ENCODE data around the gene LRCH1. TPM values are rescaled to one million over a fixed set of nuclear protein-coding genes. Genes with fewer than 3 reads are reported as not detected.

LRCH1 gene
- total and polyA plus RNA-seq, 10 of the 15 experiments (the other 5 are each of a cell fraction or from before 2014, with no cell fraction given): 5.3 to 48.9 (median 14.4) TPM

DNA sequence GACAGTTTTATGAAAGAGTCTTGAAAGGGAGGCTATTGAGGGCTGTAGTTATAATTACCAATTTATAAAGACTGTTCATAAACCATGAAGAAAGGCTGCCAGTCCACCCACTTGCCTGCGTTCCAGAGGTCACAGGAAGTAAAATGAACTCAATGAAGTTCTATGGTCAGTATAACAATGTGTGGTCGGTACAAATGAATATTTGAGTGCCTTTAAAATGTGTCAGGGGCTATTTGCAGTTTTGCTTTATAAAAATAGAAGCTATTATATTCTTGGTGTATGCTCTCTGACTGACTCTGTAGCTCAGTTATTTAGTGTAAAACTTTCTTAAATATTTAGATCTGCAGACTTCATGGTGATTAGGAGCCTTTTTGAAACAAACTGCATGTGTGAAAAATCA lies 197.0 kb downstream of the LRCH1 start (continued):
- TF ChIP-seq, protein P1, sequence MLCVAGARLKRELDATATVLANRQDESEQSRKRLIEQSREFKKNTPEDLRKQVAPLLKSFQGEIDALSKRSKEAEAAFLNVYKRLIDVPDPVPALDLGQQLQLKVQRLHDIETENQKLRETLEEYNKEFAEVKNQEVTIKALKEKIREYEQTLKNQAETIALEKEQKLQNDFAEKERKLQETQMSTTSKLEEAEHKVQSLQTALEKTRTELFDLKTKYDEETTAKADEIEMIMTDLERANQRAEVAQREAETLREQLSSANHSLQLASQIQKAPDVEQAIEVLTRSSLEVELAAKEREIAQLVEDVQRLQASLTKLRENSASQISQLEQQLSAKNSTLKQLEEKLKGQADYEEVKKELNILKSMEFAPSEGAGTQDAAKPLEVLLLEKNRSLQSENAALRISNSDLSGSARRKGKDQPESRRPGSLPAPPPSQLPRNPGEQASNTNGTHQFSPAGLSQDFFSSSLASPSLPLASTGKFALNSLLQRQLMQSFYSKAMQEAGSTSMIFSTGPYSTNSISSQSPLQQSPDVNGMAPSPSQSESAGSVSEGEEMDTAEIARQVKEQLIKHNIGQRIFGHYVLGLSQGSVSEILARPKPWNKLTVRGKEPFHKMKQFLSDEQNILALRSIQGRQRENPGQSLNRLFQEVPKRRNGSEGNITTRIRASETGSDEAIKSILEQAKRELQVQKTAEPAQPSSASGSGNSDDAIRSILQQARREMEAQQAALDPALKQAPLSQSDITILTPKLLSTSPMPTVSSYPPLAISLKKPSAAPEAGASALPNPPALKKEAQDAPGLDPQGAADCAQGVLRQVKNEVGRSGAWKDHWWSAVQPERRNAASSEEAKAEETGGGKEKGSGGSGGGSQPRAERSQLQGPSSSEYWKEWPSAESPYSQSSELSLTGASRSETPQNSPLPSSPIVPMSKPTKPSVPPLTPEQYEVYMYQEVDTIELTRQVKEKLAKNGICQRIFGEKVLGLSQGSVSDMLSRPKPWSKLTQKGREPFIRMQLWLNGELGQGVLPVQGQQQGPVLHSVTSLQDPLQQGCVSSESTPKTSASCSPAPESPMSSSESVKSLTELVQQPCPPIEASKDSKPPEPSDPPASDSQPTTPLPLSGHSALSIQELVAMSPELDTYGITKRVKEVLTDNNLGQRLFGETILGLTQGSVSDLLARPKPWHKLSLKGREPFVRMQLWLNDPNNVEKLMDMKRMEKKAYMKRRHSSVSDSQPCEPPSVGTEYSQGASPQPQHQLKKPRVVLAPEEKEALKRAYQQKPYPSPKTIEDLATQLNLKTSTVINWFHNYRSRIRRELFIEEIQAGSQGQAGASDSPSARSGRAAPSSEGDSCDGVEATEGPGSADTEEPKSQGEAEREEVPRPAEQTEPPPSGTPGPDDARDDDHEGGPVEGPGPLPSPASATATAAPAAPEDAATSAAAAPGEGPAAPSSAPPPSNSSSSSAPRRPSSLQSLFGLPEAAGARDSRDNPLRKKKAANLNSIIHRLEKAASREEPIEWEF (IDR thresholded peaks at IDR 0.05; ENCODE audit: insufficient replicate concordance, low read depth, low read length): no peak
- TF ChIP-seq, protein P2, sequence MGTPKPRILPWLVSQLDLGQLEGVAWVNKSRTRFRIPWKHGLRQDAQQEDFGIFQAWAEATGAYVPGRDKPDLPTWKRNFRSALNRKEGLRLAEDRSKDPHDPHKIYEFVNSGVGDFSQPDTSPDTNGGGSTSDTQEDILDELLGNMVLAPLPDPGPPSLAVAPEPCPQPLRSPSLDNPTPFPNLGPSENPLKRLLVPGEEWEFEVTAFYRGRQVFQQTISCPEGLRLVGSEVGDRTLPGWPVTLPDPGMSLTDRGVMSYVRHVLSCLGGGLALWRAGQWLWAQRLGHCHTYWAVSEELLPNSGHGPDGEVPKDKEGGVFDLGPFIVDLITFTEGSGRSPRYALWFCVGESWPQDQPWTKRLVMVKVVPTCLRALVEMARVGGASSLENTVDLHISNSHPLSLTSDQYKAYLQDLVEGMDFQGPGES (IDR thresholded peaks at IDR 0.05): no peak
- TF ChIP-seq NR2F1 (conservative IDR thresholded peaks at IDR 0.05) (0 out of 2 replicates have a peak, but pooled peaks have one; percentile 18), CBX3 (IDR thresholded peaks at IDR 0.05; ENCODE audit: borderline replicate concordance, low read depth) (no peak), BHLHE40 (IDR thresholded peaks at IDR 0.05; ENCODE audit: borderline replicate concordance in 1 of 2, low read depth in 2 of 2, low read length in 1 of 2) (no peak)

Measured in GM12878 (cell line).